Measurements from ENCODE around the gene CR1L.
"Not testable (repeated sequence)": the region's sequence is repeated elsewhere in the genome, so short reads cannot be mapped to it uniquely, and the experiment has no call there.

Gene CR1L

DNA sequence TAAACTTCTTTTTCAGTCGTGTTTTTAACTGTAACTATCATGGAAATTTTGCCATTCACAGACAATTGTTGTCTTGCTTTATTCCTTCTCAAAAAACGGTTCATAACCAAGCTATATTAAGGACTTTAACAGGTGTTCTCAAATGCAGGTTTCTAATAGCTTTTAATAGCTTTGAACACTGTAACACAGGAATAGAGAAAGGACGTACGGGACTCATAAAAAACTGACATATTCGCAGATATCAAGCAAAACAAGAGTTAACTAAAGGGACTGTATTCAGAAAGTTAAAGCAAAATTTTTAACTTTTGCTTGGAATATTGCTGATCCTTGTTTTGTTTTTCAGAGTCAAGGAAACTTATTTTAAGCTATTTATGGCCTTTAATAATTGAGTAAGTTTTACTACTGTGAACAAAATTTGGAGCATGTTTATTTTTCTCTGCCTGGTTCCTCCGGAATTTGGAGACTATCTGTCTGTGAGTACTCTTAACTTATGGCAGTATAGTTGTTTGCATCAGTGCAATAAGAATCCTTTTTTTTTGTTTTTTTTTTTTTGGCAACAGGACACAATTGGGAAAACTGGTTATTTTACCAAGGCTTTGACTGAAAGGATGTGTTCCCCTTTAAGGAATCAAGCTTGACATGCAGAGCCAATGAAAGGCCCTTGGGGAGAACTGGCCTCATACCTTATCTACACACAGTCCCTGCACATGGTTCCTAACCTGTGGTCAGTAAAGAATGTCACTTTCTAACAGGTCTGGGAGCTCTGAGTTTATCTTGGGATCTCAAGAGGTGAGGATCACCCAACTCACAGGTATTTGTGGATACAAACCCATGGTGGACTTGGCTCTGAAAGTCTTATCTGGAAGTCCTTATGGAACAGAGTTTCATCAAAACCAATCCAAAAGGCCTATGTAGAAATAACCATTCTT lies 101.2 kb downstream of the CR1L start:
- DNase-seq (ENCODE audit: low read depth in 2 of 2), result no peak

GRCh38 chr1:207747627-207748492 lies 102.9 kb downstream of the CR1L start:
- DNase-seq (ENCODE audit: low read depth in 2 of 2), result no peak

- DNase-seq (ENCODE audit: low read depth in 2 of 2), result no peak
These were observed 104.0 kb downstream of the CR1L start for GRCh38 chr1:207748737-207749528.

GRCh38 chr1:207750631-207751305 lies 105.8 kb downstream of the CR1L start:
- no peak for DNase-seq (ENCODE audit: low read depth in 2 of 2)

DNA sequence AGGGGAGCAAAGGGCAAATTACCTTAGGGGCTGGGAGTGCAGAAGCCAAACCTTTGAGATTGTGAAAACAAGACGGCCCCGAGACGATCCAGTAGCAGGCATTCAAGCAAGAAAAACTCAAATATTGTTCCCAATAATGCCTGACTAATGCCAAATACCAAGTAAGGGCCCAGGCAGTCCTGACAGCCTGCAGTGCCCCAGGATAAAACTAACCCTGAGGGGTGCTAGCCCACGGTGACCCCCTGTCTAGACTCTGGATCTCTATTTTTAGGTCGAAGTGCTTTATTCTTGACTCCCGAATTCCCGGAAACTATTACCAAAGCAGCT lies 106.5 kb downstream of the CR1L start:
- DNase-seq (ENCODE audit: low read depth in 2 of 2), result not testable (repeated sequence)

DNA sequence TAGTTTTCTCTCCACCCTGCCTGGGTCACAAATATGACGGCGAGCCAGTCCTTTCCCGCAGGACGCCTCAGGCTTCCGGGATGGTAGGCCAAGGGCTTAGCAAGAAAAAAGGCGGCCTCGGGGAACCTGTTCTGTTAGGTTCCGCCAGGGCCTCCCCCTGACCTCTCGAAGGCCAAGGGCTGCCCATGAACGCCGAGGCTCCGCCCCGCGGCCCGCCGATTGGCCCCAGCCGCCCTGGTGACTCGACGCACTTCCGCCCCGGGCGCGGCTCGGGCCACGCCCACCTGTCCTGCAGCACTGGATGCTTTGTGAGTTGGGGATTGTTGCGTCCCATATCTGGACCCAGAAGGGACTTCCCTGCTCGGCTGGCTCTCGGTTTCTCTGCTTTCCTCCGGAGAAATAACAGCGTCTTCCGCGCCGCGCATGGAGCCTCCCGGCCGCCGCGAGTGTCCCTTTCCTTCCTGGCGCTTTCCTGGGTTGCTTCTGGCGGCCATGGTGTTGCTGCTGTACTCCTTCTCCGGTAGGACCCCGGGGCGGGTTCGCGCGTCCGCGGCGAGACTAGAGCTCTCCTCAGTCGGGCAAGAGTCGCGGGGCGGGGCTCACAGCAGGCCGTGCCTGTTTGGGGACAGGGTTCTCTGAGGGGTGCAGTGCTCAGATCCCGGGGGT lies 107.0 kb downstream of the CR1L start, which contains the start of gene CD46:
CD46 (plus strand) TSS at position 265 of the 666 bp plus-strand sequence; CDS start at position 424, 159 bp downstream.
- peak; percentile 81 to 94 for DNase-seq (ENCODE audit: low read depth in 2 of 2)

GRCh38 chr1:207752456-207752998 lies 107.6 kb downstream of the CR1L start:
- DNase-seq (ENCODE audit: low read depth in 2 of 2), result peak in 1 of 2 experiments; percentile 43

DNA sequence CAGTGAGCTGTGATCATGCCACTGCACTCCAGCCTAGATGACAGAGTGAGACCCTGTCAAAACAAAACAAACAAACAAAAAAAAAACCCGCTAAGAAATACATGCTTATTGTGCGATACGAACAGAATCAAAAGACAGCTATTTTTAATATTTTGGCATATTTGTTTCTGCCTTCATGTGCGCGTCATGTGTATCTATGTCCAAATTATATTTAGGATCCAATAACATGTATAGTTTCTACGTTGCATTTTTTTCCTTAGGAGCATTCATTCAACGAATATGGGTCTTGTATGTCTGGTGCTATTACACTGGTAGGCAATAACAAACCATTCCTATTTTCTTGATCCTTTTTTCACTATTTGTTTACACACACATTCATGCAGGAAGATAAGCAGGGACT lies 108.7 kb downstream of the CR1L start:
- no peak for DNase-seq (ENCODE audit: low read depth in 2 of 2)

DNA sequence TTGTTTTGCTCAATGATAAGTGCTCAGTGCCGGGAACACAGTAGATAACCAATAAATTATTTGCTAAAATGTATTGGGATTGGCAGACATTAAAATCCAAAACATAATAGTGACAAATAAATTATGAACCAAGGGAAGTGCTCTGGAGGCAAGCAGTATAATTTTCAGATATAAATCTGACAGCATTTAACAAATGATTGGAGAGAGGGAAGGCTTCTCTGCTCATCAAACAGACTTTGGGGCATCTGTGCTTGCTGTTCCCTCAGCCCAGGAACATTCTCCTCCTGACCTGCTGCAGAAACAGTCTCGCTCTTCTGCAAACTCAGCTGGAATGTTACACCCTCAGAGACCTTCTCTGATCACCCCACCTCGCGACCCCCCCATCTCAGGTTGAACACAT lies 109.1 kb downstream of the CR1L start:
- DNase-seq (ENCODE audit: low read depth in 2 of 2), result no peak

DNA sequence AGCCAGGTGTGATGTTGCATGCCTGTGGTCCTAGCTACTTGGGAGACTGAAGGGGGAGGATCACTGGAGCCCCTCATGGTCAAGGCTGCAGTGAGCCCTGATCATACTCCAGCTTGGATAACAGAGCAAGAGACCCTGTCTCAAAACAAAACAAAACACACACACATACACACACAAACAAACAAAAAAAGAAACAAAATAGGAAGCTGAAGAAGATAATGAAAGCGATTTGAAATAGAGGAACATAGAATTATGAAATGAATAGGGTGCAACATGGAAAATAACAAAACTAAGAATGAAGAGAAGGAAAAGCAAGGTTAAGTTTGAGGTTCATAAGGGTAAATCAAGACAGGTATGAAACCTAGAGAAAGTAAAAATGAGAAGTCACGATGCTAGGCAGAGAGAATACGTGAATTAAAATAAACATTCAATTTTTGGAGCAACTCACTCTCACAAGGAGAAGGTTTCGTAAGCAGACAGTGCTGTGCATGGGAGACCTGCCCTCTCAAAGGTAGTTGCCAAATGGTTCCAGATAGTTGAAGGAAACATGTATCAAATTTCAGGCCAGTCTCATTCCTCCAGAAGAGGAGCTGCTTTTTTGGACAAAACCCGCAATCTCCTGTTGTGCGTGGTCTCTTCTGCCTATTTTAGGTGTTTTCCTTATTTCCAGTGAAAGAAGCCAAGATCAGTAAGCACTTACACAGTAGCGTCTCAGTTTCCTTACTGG lies 110.2 kb downstream of the CR1L start:
- DNase-seq (ENCODE audit: low read depth in 2 of 2), result no peak

DNA sequence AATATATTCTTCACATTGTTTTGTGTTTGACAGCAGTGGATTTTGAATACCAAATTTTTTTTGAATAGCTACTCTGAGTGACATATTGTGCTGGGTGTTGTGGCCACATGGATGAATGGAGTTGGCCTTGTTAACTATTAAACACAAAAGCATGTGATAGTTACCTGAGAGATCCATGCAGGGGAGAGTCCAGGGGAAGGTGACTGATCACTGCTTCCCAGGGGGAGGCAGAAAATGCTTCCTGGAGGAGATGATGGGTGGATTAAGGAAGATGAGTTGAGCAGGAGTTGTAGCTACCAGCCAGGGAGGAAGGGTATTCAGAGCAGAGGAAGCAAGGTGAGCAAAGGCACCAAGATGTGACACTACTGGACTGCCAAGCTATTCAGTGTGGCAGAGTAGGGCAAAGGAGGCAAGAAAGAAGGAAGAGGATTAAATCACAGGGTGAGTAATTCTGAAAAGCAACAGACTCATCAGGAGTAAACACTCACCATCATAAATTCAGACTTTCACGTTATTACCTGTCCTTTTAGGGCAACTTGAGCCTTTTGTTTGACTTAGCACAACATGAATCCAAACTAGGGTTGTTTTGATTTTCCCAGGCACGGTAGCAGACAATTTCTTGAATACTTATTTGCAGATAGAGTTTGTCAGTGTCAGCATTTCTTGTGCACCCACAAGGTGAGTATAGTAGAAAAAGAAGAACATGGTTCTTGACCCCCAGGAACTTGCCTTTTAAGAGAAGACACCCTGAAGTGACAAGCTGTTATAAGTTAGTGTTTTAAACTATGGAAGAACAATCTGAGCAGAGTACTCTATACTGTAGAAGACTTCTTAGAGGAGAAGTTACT lies 111.1 kb downstream of the CR1L start:
- DNase-seq (ENCODE audit: low read depth in 2 of 2), result no peak

DNA sequence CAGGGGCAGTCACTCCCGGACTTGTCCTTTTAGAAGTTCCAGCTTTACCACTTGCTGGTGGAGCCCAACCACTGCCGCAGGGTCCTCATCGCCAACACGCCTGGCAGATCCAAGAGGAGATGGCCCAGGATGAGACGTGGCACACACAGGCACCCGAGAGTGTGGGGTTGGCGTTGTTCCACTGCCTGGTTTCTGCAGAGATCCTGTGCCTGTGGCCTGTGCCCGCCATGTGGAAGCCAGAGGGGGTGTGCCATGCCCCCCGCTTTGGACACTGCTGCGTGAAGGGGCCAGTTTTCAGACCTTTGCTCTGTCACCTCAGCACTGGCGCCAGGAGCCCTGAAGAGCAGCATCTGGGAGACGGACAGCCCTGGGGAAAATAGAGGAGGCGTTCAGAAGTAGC lies 117.7 kb downstream of the CR1L start:
- DNase-seq (ENCODE audit: low read depth in 2 of 2), result no peak

DNA sequence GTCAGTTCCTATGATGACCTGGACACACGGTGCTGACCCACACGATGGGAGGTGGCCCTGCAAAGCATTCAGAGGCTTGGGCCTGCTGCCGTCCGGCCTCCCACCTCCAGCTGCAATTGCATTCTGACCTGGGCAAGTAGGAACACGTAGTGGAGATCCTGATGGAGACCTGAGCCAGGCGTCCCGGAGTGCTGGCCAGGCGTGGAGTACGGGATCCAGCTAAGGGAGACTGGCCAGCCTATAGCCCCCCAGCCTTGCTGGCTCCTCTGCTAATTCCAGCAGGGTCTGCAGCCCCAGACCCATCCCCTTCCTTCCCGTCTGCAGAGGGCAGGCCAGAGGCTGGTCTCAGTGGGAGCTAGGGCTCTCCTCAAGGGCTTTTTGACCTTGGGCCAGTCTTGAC lies 118.2 kb downstream of the CR1L start:
- no peak for DNase-seq (ENCODE audit: low read depth in 2 of 2)

DNA sequence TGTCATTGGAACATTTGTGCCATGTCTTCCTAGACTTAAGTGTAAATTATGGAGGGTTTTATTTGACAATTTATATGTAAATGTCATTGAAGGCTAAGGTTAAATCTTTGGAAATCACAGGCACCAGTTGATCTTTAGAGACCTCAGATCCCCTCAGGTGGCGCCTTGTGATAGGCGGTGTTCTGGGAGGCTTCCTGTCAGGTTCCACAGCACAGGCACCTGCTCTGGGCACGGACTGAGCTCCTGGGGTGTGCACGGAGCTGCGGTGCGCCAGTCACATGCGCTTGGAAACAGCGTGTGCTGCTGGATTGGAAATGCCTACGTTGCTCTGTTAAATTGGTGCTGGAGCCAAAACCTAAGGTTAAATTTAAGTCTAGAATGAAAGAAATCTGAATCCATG lies 119.0 kb downstream of the CR1L start:
- DNase-seq (ENCODE audit: low read depth in 2 of 2), result no peak

DNA sequence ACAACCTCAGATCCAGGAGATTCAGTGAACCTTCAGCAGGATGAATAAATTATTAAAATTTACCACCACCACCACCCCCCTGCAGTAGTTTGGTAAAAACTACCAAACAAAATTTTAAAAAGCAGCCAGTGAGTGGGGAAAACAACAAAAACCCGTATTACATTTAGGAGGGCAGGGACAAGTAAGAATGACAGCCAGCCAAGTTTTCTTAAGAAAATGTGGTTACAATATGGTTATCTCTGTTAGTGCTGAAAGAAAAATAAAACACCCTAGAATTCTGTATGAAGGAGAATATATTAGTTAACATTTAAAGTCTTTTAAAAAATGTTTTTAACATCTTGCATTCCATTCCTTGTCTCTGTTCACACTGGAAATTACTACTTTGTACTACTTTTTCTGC lies 121.6 kb downstream of the CR1L start:
- no peak for DNase-seq (ENCODE audit: low read depth in 2 of 2)

DNA sequence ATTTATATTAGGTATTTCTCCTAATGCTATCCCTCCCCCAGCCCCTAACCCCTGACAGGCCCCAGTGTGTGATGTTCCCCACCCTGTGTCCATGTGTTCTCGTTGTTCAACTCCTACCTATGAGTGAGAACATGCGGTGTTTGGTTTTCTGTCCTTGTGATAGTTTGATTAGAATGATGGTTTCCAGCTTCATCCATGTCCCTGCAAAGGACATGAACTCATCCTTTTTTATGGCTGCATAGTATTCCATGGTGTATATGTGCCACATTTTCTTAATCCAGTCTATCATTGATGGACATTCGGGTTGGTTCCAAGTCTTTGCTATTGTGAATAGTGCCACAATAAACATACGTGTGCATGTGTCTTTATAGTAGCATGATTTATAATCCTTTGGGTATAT lies 125.6 kb downstream of the CR1L start:
- DNase-seq (ENCODE audit: low read depth in 2 of 2), result not testable (repeated sequence)

All from stimulated activated CD4-positive, alpha-beta T cell treated with anti-CD3 and anti-CD28 coated beads, Interleukin-12 subunit alpha, Interleukin-12 subunit beta, amount 100 ng/mL, for 24 hours (primary cell).